ENCODE results near the gene CHP1. TPM values are rescaled to one million over a fixed set of nuclear protein-coding genes. Genes with fewer than 3 reads are reported as not detected.

CHP1 gene
- total RNA-seq, 1 experiment from 2014 or later: 71.2 TPM

GRCh38 chr15:41205315-41205714 lies 25.8 kb upstream of the CHP1 start:
- Histone ChIP-seq H3K36me3 (ENCODE audit: insufficient read depth, low read length, poor library complexity, severe bottlenecking) (no peaks in the 10 kb centered on the region), H3K27ac (ENCODE audit: low read depth, low read length, poor library complexity, severe bottlenecking) (no peak overlapping the region), H3K4me1 (ENCODE audit: insufficient read depth, low read length, poor library complexity, severe bottlenecking) (no peaks in the 10 kb centered on the region), H3K9me3 (ENCODE audit: low read depth, low read length, poor library complexity, severe bottlenecking) (no peaks in the 10 kb centered on the region), H3K4me3 (ENCODE audit: low read depth, low read length, poor library complexity, severe bottlenecking) (no peak overlapping the region), H3K27me3 (replicated peaks; ENCODE audit: insufficient read depth, low read depth, low read length, poor library complexity) (no peaks in the 10 kb centered on the region)
- CTCF ChIA-PET: interaction anchor here (0.5 to 0.7 kb wide), 2 partner anchors 10 to 275 kb away, joined by 4 to 10 read pairs; no protein-coding TSS in a partner anchor
- no peak for TF ChIP-seq EZH2 (IDR thresholded peaks at IDR 0.05; ENCODE audit: borderline replicate concordance, low read depth, low read length, poor library complexity, severe bottlenecking)
- no peak for TF ChIP-seq CTCF (conservative IDR thresholded peaks at IDR 0.05; ENCODE audit: low read depth, low read length)
- intact Hi-C loops (cut with micrococcal nuclease; ENCODE audit: unreplicated experiment): no loop called here
- POLR2A ChIA-PET (ENCODE audit: low non-redundant PET): no interaction called here
- BruUV-seq (replicated peaks): no TSS peak
- no peak for DNase-seq (ENCODE audit: low spot score)

GRCh38 chr15:41207687-41208448 lies 23.2 kb upstream of the CHP1 start:
- TF ChIP-seq EZH2 (IDR thresholded peaks at IDR 0.05; ENCODE audit: borderline replicate concordance, low read depth, low read length, poor library complexity, severe bottlenecking) (no peak), CTCF (conservative IDR thresholded peaks at IDR 0.05; ENCODE audit: low read depth, low read length) (no peak)
- H3K27me3 ChIP-seq (replicated peaks; ENCODE audit: insufficient read depth, low read depth, low read length, poor library complexity): no peaks in the 10 kb centered on the region
- BruUV-seq (replicated peaks): no TSS peak
- no peak for DNase-seq (ENCODE audit: low spot score)
- no peaks in the 10 kb centered on the region for H3K36me3 ChIP-seq (ENCODE audit: insufficient read depth, low read length, poor library complexity, severe bottlenecking)
- no peaks in the 10 kb centered on the region for H3K9me3 ChIP-seq (ENCODE audit: low read depth, low read length, poor library complexity, severe bottlenecking)
- POLR2A ChIA-PET (ENCODE audit: low non-redundant PET): no interaction called here
- H3K27ac ChIP-seq (ENCODE audit: low read depth, low read length, poor library complexity, severe bottlenecking): no peak overlapping the region
- CTCF ChIA-PET: no interaction called here
- no peak overlapping the region for H3K4me3 ChIP-seq (ENCODE audit: low read depth, low read length, poor library complexity, severe bottlenecking)
- no peaks in the 10 kb centered on the region for H3K4me1 ChIP-seq (ENCODE audit: insufficient read depth, low read length, poor library complexity, severe bottlenecking)
- intact Hi-C loops (cut with micrococcal nuclease; ENCODE audit: unreplicated experiment): no loop called here

GRCh38 chr15:41215708-41216107 lies 15.4 kb upstream of the CHP1 start:
- no peak for TF ChIP-seq EZH2 (IDR thresholded peaks at IDR 0.05; ENCODE audit: borderline replicate concordance, low read depth, low read length, poor library complexity, severe bottlenecking)
- no peak for TF ChIP-seq CTCF (conservative IDR thresholded peaks at IDR 0.05; ENCODE audit: low read depth, low read length)
- CTCF ChIA-PET: interaction anchor here (0.6 kb wide), 1 partner anchor 10 kb away, joined by 10 read pairs; no protein-coding TSS in a partner anchor
- intact Hi-C loops (cut with micrococcal nuclease; ENCODE audit: unreplicated experiment): no loop called here
- BruUV-seq (replicated peaks): no TSS peak
- Histone ChIP-seq H3K4me3 (ENCODE audit: low read depth, low read length, poor library complexity, severe bottlenecking) (no peak overlapping the region), H3K9me3 (ENCODE audit: low read depth, low read length, poor library complexity, severe bottlenecking) (no peaks in the 10 kb centered on the region), H3K36me3 (ENCODE audit: insufficient read depth, low read length, poor library complexity, severe bottlenecking) (no peaks in the 10 kb centered on the region), H3K27me3 (replicated peaks; ENCODE audit: insufficient read depth, low read depth, low read length, poor library complexity) (peaks cover 8% of the 10 kb centered on the region), H3K4me1 (ENCODE audit: insufficient read depth, low read length, poor library complexity, severe bottlenecking) (no peaks in the 10 kb centered on the region), H3K27ac (ENCODE audit: low read depth, low read length, poor library complexity, severe bottlenecking) (no peak overlapping the region)
- POLR2A ChIA-PET (ENCODE audit: low non-redundant PET): no interaction called here
- DNase-seq (ENCODE audit: low spot score): no peak

Measured in A673 (cell line).